GM23338 (cell line): ENCODE data around the gene KDELR1. TPM values are rescaled to one million over a fixed set of nuclear protein-coding genes. Genes with fewer than 3 reads are reported as not detected.

ENCODE experiments used
- ATAC-seq: fragments of 200-7000 bp; cut with Tn5 transposase; 3 replicates; pipeline ENCODE4 v1.9.1; 2020
- DNase-seq: peaks from one replicate; pipeline ENCODE4 v3.0.0-alpha.2; 2015; ENCODE audit warnings: low spot score
- H2AFZ ChIP-seq: fragments of 200-600 bp; sonication (generic); 2 replicates; pipeline ENCODE4 v1.8.0; 2016; ENCODE audit warnings: antibody characterized with exemption, mild to moderate bottlenecking, moderate library complexity
- H3F3A ChIP-seq: fragments of 200-600 bp; sonication (generic); replicated peaks from 2 replicates; pipeline ENCODE4 v1.8.0; 2017; ENCODE audit warnings: antibody characterized with exemption, mixed run types, low read depth
- H3K27ac ChIP-seq: fragments of 200-600 bp; sonication (generic); 2 replicates; pipeline ENCODE4 v1.6.1; 2016; ENCODE audit warnings: low read depth
- H3K27me3 ChIP-seq: fragments of 200-600 bp; sonication (generic); 2 replicates; pipeline ENCODE4 v1.8.0; 2016; ENCODE audit warnings: mild to moderate bottlenecking, mixed run types, moderate library complexity; ENCODE audit not compliant: insufficient read depth
- H3K36me3 ChIP-seq: fragments of 200-600 bp; sonication (generic); 2 replicates; pipeline ENCODE4 v1.8.0; 2016; ENCODE audit warnings: mild to moderate bottlenecking; ENCODE audit not compliant: insufficient read depth
- H3K4me1 ChIP-seq: fragments of 200-600 bp; sonication (generic); 2 replicates; pipeline ENCODE4 v1.8.0; 2016; ENCODE audit warnings: mild to moderate bottlenecking, moderate library complexity; ENCODE audit not compliant: insufficient read depth
- H3K4me2 ChIP-seq: fragments of 200-600 bp; sonication (generic); 2 replicates; pipeline ENCODE4 v1.7.1; 2017; ENCODE audit warnings: mixed run types
- H3K4me3 ChIP-seq: fragments of 200-600 bp; sonication (generic); 2 replicates; pipeline ENCODE4 v1.6.1; 2016; ENCODE audit warnings: mixed run types
- H3K79me2 ChIP-seq: fragments of 200-600 bp; sonication (generic); replicated peaks from 2 replicates; pipeline ENCODE4 v1.8.0; 2017; ENCODE audit warnings: mild to moderate bottlenecking; ENCODE audit not compliant: insufficient read depth
- H3K9me2 ChIP-seq: fragments of 200-600 bp; sonication (generic); 2 replicates; pipeline ENCODE4 v1.8.0; 2017; ENCODE audit not compliant: insufficient read depth
- H4K20me1 ChIP-seq: fragments of 200-600 bp; sonication (generic); replicated peaks from 2 replicates; pipeline ENCODE4 v1.8.0; 2017; ENCODE audit warnings: mild to moderate bottlenecking; ENCODE audit not compliant: insufficient read depth
- H3K27ac Mint-ChIP-seq: 2 replicates; pipeline ENCODE4 v1.8.0; 2020; ENCODE audit warnings: inconsistent platforms, mild to moderate bottlenecking, moderate library complexity, mixed read lengths
- H3K27me3 Mint-ChIP-seq: 3 replicates; pipeline ENCODE4 v1.8.0; 2022; ENCODE audit warnings: low read depth, mild to moderate bottlenecking, moderate library complexity, mixed read lengths, inconsistent platforms; ENCODE audit not compliant: insufficient read depth, poor library complexity
- H3K36me3 Mint-ChIP-seq: 3 replicates; pipeline ENCODE4 v1.8.0; 2021; ENCODE audit warnings: low read depth, mild to moderate bottlenecking, inconsistent platforms, moderate library complexity, mixed read lengths
- H3K4me1 Mint-ChIP-seq: 3 replicates; pipeline ENCODE4 v1.8.0; 2020; ENCODE audit warnings: mild to moderate bottlenecking, inconsistent platforms, mixed read lengths
- H3K4me3 Mint-ChIP-seq: 3 replicates; pipeline ENCODE4 v1.8.0; 2021; ENCODE audit warnings: moderate library complexity, mild to moderate bottlenecking, inconsistent platforms, mixed read lengths
- H3K9me3 Mint-ChIP-seq: 3 replicates; pipeline ENCODE4 v1.8.0; 2020; ENCODE audit warnings: moderate library complexity, mild to moderate bottlenecking, inconsistent platforms, mixed read lengths
- CREB1 ChIP-seq: fragments of 250-450 bp; sonication (Bioruptor Pico); IDR thresholded peaks from 2 replicates; pipeline ENCODE4 v1.5.0; 2020; ENCODE audit warnings: low read depth, mild to moderate bottlenecking, moderate library complexity
- JUNB ChIP-seq: IDR thresholded peaks from one replicate; pipeline ENCODE4 v1.6.1; 2016; ENCODE audit warnings: antibody characterized with exemption; ENCODE audit not compliant: unreplicated experiment
- POLR2AphosphoS5 ChIP-seq: IDR thresholded peaks from 2 replicates; pipeline ENCODE4 v1.6.1; 2016; ENCODE audit warnings: antibody characterized with exemption, low read depth
- ZNF114 ChIP-seq: fragments of 250-450 bp; sonication (Bioruptor Pico); IDR thresholded peaks from 2 replicates; pipeline ENCODE4 v1.5.0; 2020; ENCODE audit warnings: mild to moderate bottlenecking, moderate library complexity
- polyA plus RNA-seq: library from polyadenylated mRNA; unstranded; fragments of >200 nt; fragmentation: Nextera tagmentation; extraction: Ambion mirVana; gene quantifications from 2 replicates; pipeline ENCODE4 v1.2.1, GENCODE V29; 2016
- total RNA-seq: library from RNA; depleted of rRNA; stranded (reverse); fragments of >200 nt; shearing (Covaris generic); gene quantifications from 2 replicates; pipeline ENCODE4 v1.2.3, GENCODE V29; 2014
- TF ChIP-seq, protein P1 (sequence below): IDR thresholded peaks from 2 replicates; pipeline ENCODE4 v1.6.1; 2016; ENCODE audit warnings: antibody characterized with exemption
- TF ChIP-seq, protein P2 (sequence below), 2 experiments: fragments of 200-600 bp in 1 of 2; sonication (generic) in 1 of 2; conservative IDR thresholded peaks; 2 replicates each; pipeline versions ENCODE4 v1.5.1 to v1.6.1; 2016 to 2017; ENCODE audit warnings: antibody characterized with exemption in 2 of 2, low read depth in 2 of 2, mild to moderate bottlenecking in 2 of 2, moderate library complexity in 1 of 2

Gene KDELR1
- total and polyA plus RNA-seq, 2 experiments from 2014 or later, result 176 to 184 TPM

DNA sequence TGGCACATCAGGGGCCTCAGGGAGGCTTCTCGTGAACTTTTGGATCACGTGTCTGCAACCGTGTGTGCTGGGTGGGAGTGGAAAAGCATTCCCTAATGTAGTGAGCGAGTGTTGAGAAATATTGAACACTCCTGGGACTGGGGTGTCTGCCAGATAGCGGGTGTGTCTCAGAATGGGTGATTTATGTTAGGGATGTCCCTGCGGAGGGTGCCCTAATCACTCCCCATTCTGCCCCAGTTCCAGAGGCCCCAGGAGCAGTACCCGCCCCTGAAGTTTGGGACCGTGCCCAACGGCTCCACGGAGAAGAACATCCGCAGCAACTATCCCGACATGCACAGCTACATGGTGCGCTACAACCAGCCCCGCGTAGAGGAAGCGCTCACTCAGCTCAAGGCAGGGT lies 30.2 kb upstream of the KDELR1 start:
- no peak overlapping the region for H3K27ac Mint-ChIP-seq

DNA sequence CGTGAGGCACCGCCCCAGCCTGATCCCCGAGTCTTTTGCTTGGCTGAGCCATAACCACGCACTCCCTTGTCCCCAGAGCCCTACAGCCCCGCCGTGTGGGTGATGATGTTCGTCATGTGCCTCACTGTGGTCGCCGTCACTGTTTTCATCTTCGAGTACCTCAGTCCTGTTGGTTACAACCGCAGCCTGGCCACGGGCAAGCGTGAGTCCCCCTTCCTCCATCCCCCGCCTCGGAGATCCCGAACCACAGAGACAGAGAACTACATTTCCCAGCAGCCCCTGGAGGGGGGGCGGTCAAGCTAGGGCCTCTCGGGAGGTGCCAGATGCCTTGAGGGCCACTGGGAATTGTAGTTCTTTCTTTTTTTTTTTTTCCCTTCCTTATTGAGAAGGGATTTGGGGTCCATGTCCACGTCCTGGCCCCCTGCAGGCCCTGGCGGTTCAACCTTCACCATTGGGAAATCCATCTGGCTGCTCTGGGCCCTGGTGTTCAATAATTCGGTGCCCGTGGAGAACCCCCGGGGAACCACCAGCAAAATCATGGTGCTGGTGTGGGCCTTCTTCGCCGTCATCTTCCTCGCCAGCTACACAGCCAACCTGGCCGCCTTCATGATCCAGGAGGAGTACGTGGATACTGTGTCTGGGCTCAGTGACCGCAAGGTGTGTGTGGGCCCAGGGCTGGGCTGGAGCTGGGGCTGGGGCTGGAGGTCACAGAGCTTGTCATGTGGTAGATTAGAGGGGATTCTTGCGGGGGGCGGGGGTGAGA lies 28.0 kb upstream of the KDELR1 start:
- Histone ChIP-seq H3K36me3 (peaks cover 22% of the 10 kb centered on the region), H3K79me2 (no peaks in the 10 kb centered on the region), H3K9me2 (no peaks in the 10 kb centered on the region), H3F3A (peaks cover 11% of the 10 kb centered on the region; the same call in 1 of the 2 replicates), H3K4me3 (no peak overlapping the region), H3K4me1 (peaks cover 5% of the 10 kb centered on the region), H3K27me3 (no peaks in the 10 kb centered on the region), H4K20me1 (no peaks in the 10 kb centered on the region), H3K27ac (0 out of 2 replicates have a peak overlapping the region, but pooled peaks have one; percentile 84), H3K4me2 (no peak overlapping the region; the same call in 1 of the 2 replicates), H2AFZ (no peak overlapping the region)
- peak overlapping the region; percentile 82 for H3K27ac Mint-ChIP-seq
- ATAC-seq (peak; percentile 78), DNase-seq (peak; percentile 96)
- peaks cover 15% of the 10 kb centered on the region; the same call in 2 of the 3 replicates for H3K4me1 Mint-ChIP-seq
- peak overlapping the region; percentile 55; the same call in 2 of the 3 replicates for H3K4me3 Mint-ChIP-seq
- TF ChIP-seq, protein P1, sequence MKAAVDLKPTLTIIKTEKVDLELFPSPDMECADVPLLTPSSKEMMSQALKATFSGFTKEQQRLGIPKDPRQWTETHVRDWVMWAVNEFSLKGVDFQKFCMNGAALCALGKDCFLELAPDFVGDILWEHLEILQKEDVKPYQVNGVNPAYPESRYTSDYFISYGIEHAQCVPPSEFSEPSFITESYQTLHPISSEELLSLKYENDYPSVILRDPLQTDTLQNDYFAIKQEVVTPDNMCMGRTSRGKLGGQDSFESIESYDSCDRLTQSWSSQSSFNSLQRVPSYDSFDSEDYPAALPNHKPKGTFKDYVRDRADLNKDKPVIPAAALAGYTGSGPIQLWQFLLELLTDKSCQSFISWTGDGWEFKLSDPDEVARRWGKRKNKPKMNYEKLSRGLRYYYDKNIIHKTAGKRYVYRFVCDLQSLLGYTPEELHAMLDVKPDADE, result peak; percentile 97
- TF ChIP-seq ZNF114 (CRISPR knock-in tag), result no peak
- no peaks in the 10 kb centered on the region for H3K9me3 Mint-ChIP-seq
- H3K27me3 Mint-ChIP-seq, result peaks cover 21% of the 10 kb centered on the region
- peaks cover 22% of the 10 kb centered on the region for H3K36me3 Mint-ChIP-seq

More for the DNA sequence above, 30.2 kb upstream of the KDELR1 start:
- Histone ChIP-seq H3K4me2 (no peak overlapping the region), H3K27ac (no peak overlapping the region), H3K27me3 (no peaks in the 10 kb centered on the region), H2AFZ (no peak overlapping the region), H3K4me1 (peaks cover 4% of the 10 kb centered on the region), H3K4me3 (no peak overlapping the region), H4K20me1 (no peaks in the 10 kb centered on the region), H3F3A (0 out of 2 replicates have a peak, but pooled peaks cover 5% of the 10 kb centered on the region), H3K9me2 (no peaks in the 10 kb centered on the region), H3K79me2 (no peaks in the 10 kb centered on the region), H3K36me3 (peaks cover 16% of the 10 kb centered on the region)
- peaks cover 24% of the 10 kb centered on the region for H3K4me1 Mint-ChIP-seq
- TF ChIP-seq, protein P2, sequence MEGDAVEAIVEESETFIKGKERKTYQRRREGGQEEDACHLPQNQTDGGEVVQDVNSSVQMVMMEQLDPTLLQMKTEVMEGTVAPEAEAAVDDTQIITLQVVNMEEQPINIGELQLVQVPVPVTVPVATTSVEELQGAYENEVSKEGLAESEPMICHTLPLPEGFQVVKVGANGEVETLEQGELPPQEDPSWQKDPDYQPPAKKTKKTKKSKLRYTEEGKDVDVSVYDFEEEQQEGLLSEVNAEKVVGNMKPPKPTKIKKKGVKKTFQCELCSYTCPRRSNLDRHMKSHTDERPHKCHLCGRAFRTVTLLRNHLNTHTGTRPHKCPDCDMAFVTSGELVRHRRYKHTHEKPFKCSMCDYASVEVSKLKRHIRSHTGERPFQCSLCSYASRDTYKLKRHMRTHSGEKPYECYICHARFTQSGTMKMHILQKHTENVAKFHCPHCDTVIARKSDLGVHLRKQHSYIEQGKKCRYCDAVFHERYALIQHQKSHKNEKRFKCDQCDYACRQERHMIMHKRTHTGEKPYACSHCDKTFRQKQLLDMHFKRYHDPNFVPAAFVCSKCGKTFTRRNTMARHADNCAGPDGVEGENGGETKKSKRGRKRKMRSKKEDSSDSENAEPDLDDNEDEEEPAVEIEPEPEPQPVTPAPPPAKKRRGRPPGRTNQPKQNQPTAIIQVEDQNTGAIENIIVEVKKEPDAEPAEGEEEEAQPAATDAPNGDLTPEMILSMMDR (conservative IDR thresholded peaks at IDR 0.05; ENCODE audit: low read depth in 2 of 2), result no peak
- TF ChIP-seq POLR2AphosphoS5 (no peak), JUNB (no peak), CREB1 (CRISPR knock-in tag) (no peak)
- H3K27me3 Mint-ChIP-seq, result peaks cover 18% of the 10 kb centered on the region
- peaks cover 19% of the 10 kb centered on the region for H3K36me3 Mint-ChIP-seq
- DNase-seq, result no peak
- no peak for ATAC-seq
- no peaks in the 10 kb centered on the region for H3K9me3 Mint-ChIP-seq
- H3K4me3 Mint-ChIP-seq, result no peak overlapping the region
